K562 (cell line): ENCODE data around the gene STXBP5L. TPM values are rescaled to one million over a fixed set of nuclear protein-coding genes. Genes with fewer than 3 reads are reported as not detected.

Experiments
- ATAC-seq: fragments of 200-7000 bp; cut with Tn5 transposase; 3 replicates; pipeline ENCODE4 v1.9.1; 2020; ENCODE audit warnings: moderate library complexity
- BruUV-seq: library from RNA; stranded (reverse); fragments of 400-500 nt; replicated peaks from 2 replicates; lab custom pipeline; 2021; lab: Mats Ljungman, UMichigan
- CTCF ChIA-PET: fragments of 300-600 bp; formaldehyde crosslinking; extraction: SDS; loops from one replicate; lab custom pipeline; 2021; ENCODE audit warnings: low intra/inter-chr PET ratio; lab: Yijun Ruan, JAX
- POLR2A ChIA-PET: fragments of 300-600, 350-650 bp; sonication (Branson Sonifier 250); formaldehyde crosslinking; extraction: SDS; loops from one replicate; lab custom pipeline; 2021; ENCODE audit warnings: antibody characterized with exemption, inconsistent platforms; lab: Yijun Ruan, JAX
- DNase-seq, 4 experiments: peaks; one replicate each; pipeline versions ENCODE4 v3.0.0 to v3.0.0-alpha.2; 2011 to 2018; ENCODE audit warnings: low spot score in 3 of 4, mixed read lengths in 3 of 4; ENCODE audit errors: extremely low read depth in 1 of 4
- FAIRE-seq: peaks from 2 replicates; lab custom pipeline; 2011; peaks lifted over from hg19 to GRCh38; lab: Jason Lieb, UNC
- H2AFZ ChIP-seq: 2 replicates; pipeline ENCODE4 v1.6.0; 2011; ENCODE audit warnings: low read depth, low read length, control low read depth, inconsistent platforms
- H3K27ac ChIP-seq: fragments of 200-600 bp; 3 replicates; pipeline ENCODE4 v1.8.0; 2011; ENCODE audit warnings: low read depth, mild to moderate bottlenecking, control low read depth, inconsistent platforms, low read length, moderate library complexity, mixed read lengths; ENCODE audit errors: extremely low read depth
- H3K27me3 ChIP-seq, 2 experiments: fragments of 300-600 bp in 1 of 2; 2 replicates in 1 of 2; 3 replicates in 1 of 2; pipeline versions ENCODE4 v1.6.0 to v1.8.0; 2011; ENCODE audit warnings: inconsistent platforms in 2 of 2, low read length in 2 of 2, mild to moderate bottlenecking in 1 of 2, mixed read lengths in 1 of 2, moderate library complexity in 1 of 2; ENCODE audit not compliant: control insufficient read depth in 2 of 2, insufficient read depth in 2 of 2
- H3K36me3 ChIP-seq: fragments of 300-600 bp; 3 replicates; pipeline ENCODE4 v1.8.0; 2011; ENCODE audit warnings: mild to moderate bottlenecking, low read length, inconsistent platforms; ENCODE audit not compliant: control insufficient read depth, insufficient read depth
- H3K4me1 ChIP-seq, 2 experiments: fragments of 200-600 bp in 1 of 2; replicated peaks in 1 of 2; 2 replicates in 1 of 2; 3 replicates in 1 of 2; pipeline versions ENCODE4 v1.5.1 to v1.8.0; 2011; ENCODE audit warnings: inconsistent platforms in 2 of 2, low read length in 2 of 2, mild to moderate bottlenecking in 1 of 2, mixed read lengths in 1 of 2, moderate library complexity in 1 of 2; ENCODE audit not compliant: control insufficient read depth in 2 of 2, insufficient read depth in 2 of 2
- H3K4me2 ChIP-seq: 2 replicates; pipeline ENCODE4 v1.6.1; 2011; ENCODE audit warnings: low read length, control low read depth, inconsistent platforms, mixed read lengths; ENCODE audit not compliant: insufficient read depth
- H3K4me3 ChIP-seq: fragments of 200-600 bp; sonication (generic), shearing (Covaris generic); 2 replicates; pipeline ENCODE4 v1.5.1; 2016; ENCODE audit warnings: control low read depth, inconsistent platforms
- H3K79me2 ChIP-seq: fragments of 200-600 bp; 3 replicates; pipeline ENCODE4 v1.8.0; 2011; ENCODE audit warnings: low read length, inconsistent platforms; ENCODE audit not compliant: control insufficient read depth, insufficient read depth
- H3K9ac ChIP-seq, 2 experiments: 2 replicates each; pipeline versions ENCODE4 v1.6.0 to v1.6.1; 2011; ENCODE audit warnings: low read depth in 2 of 2, low read length in 2 of 2, control low read depth in 1 of 2, inconsistent platforms in 1 of 2, mild to moderate bottlenecking in 1 of 2, mixed read lengths in 1 of 2; ENCODE audit not compliant: insufficient read depth in 1 of 2
- H3K9me1 ChIP-seq: one replicate; pipeline ENCODE4 v1.6.0; 2011; ENCODE audit warnings: inconsistent platforms, mild to moderate bottlenecking, low read length, moderate library complexity; ENCODE audit not compliant: control insufficient read depth, insufficient read depth
- H3K9me3 ChIP-seq: replicated peaks from 2 replicates; pipeline ENCODE4 v1.5.1; 2011; ENCODE audit warnings: low read depth, low read length, inconsistent platforms; ENCODE audit not compliant: control insufficient read depth, insufficient read depth
- H4K20me1 ChIP-seq: replicated peaks from 2 replicates; pipeline ENCODE4 v1.6.1; 2011; ENCODE audit warnings: low read length, inconsistent platforms, mixed read lengths; ENCODE audit not compliant: control insufficient read depth, insufficient read depth
- DNMT1 ChIP-seq: fragments of 450-650 bp; IDR thresholded peaks from 2 replicates; pipeline ENCODE4 v1.6.1; 2016; ENCODE audit warnings: antibody characterized with exemption, mild to moderate bottlenecking
- ELF2 ChIP-seq: fragments of 250-450 bp; sonication (Bioruptor Pico); IDR thresholded peaks from 2 replicates; pipeline ENCODE4 v1.5.0; 2021; ENCODE audit warnings: mild to moderate bottlenecking
- POLR3G ChIP-seq: IDR thresholded peaks from 2 replicates; pipeline ENCODE4 v1.6.1; 2011; ENCODE audit not compliant: insufficient read length, insufficient replicate concordance; ENCODE audit errors: extremely low read depth
- RBM14 ChIP-seq: fragments of 200-400 bp; formaldehyde crosslinking; IDR thresholded peaks from 2 replicates; pipeline ENCODE4 v1.6.1; 2018; ENCODE audit warnings: low read depth, mild to moderate bottlenecking, low read length, moderate library complexity, borderline replicate concordance; ENCODE audit not compliant: insufficient read depth
- RFX1 ChIP-seq: fragments of 450-650 bp; IDR thresholded peaks from 2 replicates; pipeline ENCODE4 v1.6.1; 2016; ENCODE audit warnings: mild to moderate bottlenecking, moderate library complexity
- SMAD2 ChIP-seq: fragments of 150-350 bp; IDR thresholded peaks from 2 replicates; pipeline ENCODE4 v1.6.1; 2014; ENCODE audit warnings: low read depth, mild to moderate bottlenecking, low read length
- ZC3H11A ChIP-seq: IDR thresholded peaks from 2 replicates; pipeline ENCODE4 v1.6.1; 2012; ENCODE audit warnings: low read depth, low read length, improper control_type of control experiment
- ZNF175 ChIP-seq: fragments of 200-800 bp; sonication (Bioruptor generic); IDR thresholded peaks from 2 replicates; pipeline ENCODE4 v1.6.1; 2016; ENCODE audit warnings: low read depth, mild to moderate bottlenecking, missing genetic modification characterization, missing compliant biosample characterization
- ZNF551 ChIP-seq: fragments of 250-450 bp; sonication (Bioruptor Pico); IDR thresholded peaks from 2 replicates; pipeline ENCODE4 v1.5.0; 2021; ENCODE audit warnings: mild to moderate bottlenecking, moderate library complexity
- WGBS: fragments of 100-300 bp; shearing (Covaris generic); methylation state at CpG from one replicate; pipeline ENCODE4 v1.1.6; 2016; ENCODE audit warnings: low coverage, mixed read lengths; ENCODE audit not compliant: insufficient coverage; ENCODE audit errors: missing lambda C conversion rate; 5-methylcytosine and 5-hydroxymethylcytosine counted together
- in situ Hi-C: fragments of 300-500 bp; cut with MboI; formaldehyde crosslinking; loops from 4 replicates; pipeline ENCODE4 v1.15.0; 2018; ENCODE audit warnings: inconsistent platforms, mixed read lengths
- intact Hi-C: fragments of 100-400 bp; cut with micrococcal nuclease; formaldehyde crosslinking; loops from 2 replicates; pipeline ENCODE4 v1.14.2; 2022
- polyA plus RNA-seq, 8 experiments: library from polyadenylated mRNA; depleted of rRNA in 4 of 8; stranded (reverse) in 5 of 8; unstranded in 3 of 8; fragments of >200 nt; fragmentation: Nextera tagmentation in 2 of 8; fragmentation: Illumina TruSeq in 1 of 8; extraction: Ambion mirVana in 2 of 8; extraction: Trizol in 1 of 8; gene quantifications; 2 replicates each; pipeline versions ENCODE4 v1.2.1 to v1.2.3, GENCODE V29; 2011 to 2014; ENCODE audit warnings: inconsistent platforms in 1 of 8, missing spikeins in 1 of 8
- total RNA-seq, 7 experiments: library from RNA; depleted of rRNA in 6 of 7; stranded (reverse); fragments of >200 nt in 6 of 7; fragmentation: Illumina TruSeq in 2 of 7; extraction: Trizol in 2 of 7; gene quantifications; 2 replicates each; pipeline versions ENCODE4 v1.2.1 to v1.2.3, GENCODE V29; 2011 to 2021; ENCODE audit warnings: low replicate concordance in 1 of 7
- TF ChIP-seq, protein P1 (sequence below): fragments of 250-450 bp; sonication (Bioruptor Pico); IDR thresholded peaks from 2 replicates; pipeline ENCODE4 v1.8.0; 2022; ENCODE audit warnings: moderate library complexity, mild to moderate bottlenecking, inconsistent platforms
- TF ChIP-seq, protein P2 (sequence below): fragments of 250-450 bp; sonication (Bioruptor Pico); IDR thresholded peaks from 2 replicates; pipeline ENCODE4 v1.5.0; 2020; ENCODE audit warnings: mild to moderate bottlenecking

Gene STXBP5L
- total and polyA plus RNA-seq, 9 of the 15 experiments (the other 6 are each of a cell fraction or from before 2014, with no cell fraction given): 0.03 to 0.04 (median 0.03) TPM; not detected in 6

DNA sequence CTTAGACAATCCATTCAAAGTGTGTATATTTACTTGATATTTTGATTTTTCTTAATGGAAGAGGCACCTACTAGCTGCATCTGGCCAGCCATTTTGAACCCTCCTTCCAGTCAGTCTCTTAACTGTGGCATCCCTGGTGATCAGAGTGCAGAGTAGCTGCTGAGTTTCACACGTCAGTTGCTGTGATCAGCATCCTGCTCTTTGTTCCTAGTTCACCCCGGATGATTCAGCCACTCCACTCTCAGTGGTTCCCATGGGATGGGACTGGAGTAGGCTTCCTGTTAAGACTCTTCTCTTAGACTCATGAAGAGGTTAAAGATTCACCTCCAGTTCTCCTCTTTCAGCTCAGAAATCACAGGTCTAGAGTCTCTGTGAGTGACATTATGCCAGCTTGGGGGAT is 75.8 kb downstream of the STXBP5L start:
- H3K4me1 ChIP-seq: no peaks in the 10 kb centered on the region
- no peaks in the 10 kb centered on the region for H4K20me1 ChIP-seq
- in situ Hi-C loops: no loop called here
- H3K9ac ChIP-seq: no peak overlapping the region
- no peaks in the 10 kb centered on the region for H3K79me2 ChIP-seq
- 0% methylated on average over 2 of the region's 2 CpGs for WGBS
- no peak overlapping the region for H3K27ac ChIP-seq
- FAIRE-seq: no peak
- CTCF ChIA-PET: no interaction called here
- H3K4me3 ChIP-seq: no peak overlapping the region
- H3K36me3 ChIP-seq: no peaks in the 10 kb centered on the region
- no peak for ATAC-seq
- H3K9me3 ChIP-seq: no peaks in the 10 kb centered on the region
- DNase-seq: no peak
- no TSS peak for BruUV-seq
- no peak overlapping the region for H3K4me2 ChIP-seq
- intact Hi-C loops: no loop called here
- H3K27me3 ChIP-seq: no peaks in the 10 kb centered on the region
- H3K9me1 ChIP-seq: no peaks in the 10 kb centered on the region
- POLR2A ChIA-PET: no interaction called here
- H2AFZ ChIP-seq: no peak overlapping the region
- TF ChIP-seq POLR3G (no peak), ELF2 (no peak), DNMT1 (no peak), SMAD2 (no peak), ZC3H11A (no peak), ZNF551 (CRISPR knock-in tag) (no peak), RBM14 (no peak), ZNF175 (CRISPR knock-in tag) (no peak), RFX1 (no peak)
- TF ChIP-seq, protein P1, sequence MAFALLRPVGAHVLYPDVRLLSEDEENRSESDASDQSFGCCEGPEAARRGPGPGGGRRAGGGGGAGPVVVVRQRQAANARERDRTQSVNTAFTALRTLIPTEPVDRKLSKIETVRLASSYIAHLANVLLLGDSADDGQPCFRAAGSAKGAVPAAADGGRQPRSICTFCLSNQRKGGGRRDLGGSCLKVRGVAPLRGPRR (CRISPR knock-in tag): no peak
- TF ChIP-seq, protein P2, sequence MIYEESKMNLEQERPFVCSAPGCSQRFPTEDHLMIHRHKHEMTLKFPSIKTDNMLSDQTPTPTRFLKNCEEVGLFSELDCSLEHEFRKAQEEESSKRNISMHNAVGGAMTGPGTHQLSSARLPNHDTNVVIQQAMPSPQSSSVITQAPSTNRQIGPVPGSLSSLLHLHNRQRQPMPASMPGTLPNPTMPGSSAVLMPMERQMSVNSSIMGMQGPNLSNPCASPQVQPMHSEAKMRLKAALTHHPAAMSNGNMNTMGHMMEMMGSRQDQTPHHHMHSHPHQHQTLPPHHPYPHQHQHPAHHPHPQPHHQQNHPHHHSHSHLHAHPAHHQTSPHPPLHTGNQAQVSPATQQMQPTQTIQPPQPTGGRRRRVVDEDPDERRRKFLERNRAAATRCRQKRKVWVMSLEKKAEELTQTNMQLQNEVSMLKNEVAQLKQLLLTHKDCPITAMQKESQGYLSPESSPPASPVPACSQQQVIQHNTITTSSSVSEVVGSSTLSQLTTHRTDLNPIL (CRISPR knock-in tag): no peak
